ENCODE measurements around the gene PPP2R2D.
"Not testable (repeated sequence)": the region's sequence is repeated elsewhere in the genome, so short reads cannot be mapped to it uniquely, and the experiment has no call there.

Gene PPP2R2D

DNA sequence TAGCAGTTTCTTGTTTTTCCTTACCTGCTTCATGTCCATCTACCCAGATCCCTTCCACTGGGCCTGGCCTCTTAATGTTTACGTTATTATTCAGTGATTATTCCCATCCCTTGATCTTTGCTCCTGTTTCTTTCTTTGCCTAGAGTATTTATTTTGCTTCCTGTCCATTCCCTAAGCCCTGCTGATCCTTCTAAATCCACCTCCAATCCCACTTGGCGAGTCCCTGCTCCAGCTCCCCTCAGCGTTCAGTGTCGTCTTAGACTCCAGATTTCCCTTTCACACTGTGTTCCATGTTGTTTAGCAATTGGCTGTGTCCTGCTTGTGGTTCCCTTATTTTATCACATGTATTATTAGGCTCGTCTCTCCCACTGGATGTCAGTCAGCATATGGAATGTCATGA, 7.3 kb downstream of the PPP2R2D start:
- no peak for DNase-seq (ENCODE audit: low read depth)

DNA sequence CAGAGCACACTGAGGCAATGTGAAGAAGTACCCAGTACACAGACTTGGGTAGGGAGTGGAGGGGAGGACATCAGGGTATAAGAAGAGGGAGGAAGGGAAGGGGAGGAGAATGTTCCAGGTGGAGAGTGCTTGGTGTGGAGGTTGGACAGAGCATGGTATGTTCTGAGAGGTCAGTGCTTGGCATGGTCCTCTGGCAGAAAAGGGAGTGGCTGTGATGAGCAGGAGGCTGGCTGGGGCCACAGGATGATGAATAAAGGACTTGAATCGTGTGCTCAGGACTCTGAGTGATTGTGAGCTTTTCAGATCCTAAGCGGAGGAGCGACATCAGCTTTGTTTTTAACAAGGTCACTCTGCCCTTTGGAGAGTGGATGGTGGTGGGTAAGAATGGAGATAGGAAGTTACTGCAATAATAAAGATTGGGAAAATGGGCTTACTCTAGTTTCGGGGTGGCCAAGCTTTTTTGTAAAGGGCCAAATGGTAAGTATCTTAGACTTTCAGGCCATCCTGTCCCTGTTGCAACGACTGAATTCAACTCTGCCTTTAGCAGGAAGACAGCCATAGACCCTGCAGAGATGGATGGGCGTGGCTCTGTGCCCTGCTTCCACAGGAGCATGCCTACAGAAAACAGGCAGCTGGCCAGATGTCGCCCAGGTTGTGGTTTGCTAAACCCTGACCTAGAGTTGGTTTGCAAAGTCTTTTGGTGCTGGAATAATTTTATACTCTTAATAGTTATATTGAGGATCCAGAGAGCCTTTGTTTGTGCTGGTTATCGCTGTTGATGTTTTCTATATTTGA, 8.4 kb downstream of the PPP2R2D start:
- no peak for DNase-seq (ENCODE audit: low read depth)

DNA sequence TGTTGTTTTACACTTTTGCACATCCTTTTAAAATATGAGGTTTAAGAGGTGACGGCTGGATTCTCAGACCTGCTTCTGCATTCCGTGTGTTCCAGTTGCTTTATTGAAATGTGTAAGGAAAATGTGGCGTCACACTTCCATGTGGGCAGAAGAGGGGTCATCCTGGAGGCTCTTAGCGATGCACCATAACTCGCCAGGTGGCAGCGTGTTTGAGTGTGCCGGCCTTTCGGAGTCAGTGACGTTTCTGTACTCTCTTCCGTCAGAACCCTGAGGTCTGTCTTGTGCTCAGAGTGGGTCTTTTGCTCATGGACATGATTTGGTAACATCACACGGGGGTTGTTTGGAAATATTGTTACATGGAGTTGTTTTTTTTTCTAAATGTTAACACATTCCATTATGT, 9.1 kb downstream of the PPP2R2D start:
- DNase-seq (ENCODE audit: low read depth) = peak; percentile 9

DNA sequence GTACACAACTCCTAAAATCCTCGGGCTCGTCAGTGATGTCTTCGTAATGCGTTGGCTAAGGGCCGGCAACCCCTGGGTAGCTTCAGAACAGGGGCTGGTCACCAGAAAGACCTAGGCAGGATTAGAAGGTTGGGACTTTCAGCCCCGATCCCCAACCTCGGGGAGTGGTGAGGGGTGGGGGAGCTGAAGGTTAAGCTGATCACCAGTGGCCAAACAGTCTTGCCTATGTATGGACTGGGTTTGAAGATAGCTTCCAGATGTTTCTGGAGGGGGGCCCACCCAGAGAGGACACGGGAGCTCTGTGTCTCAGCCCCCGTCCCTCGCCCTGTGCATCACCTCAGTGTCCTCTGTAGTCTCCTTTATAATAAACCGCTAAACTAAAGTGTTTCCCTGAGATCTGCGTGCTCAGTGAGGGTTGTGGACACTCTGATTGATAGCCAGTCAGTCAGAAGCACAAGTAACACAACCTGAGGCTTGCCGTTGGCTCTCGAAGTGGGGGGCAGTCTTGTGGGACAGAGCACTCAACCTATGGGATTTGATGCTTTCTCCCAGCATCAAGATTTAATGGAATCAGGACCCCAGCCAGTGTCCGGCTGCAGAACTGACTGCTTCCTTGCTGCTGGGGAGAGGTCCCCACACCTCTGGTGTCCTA, 10.0 kb downstream of the PPP2R2D start:
- DNase-seq (ENCODE audit: low read depth) = no peak

DNA sequence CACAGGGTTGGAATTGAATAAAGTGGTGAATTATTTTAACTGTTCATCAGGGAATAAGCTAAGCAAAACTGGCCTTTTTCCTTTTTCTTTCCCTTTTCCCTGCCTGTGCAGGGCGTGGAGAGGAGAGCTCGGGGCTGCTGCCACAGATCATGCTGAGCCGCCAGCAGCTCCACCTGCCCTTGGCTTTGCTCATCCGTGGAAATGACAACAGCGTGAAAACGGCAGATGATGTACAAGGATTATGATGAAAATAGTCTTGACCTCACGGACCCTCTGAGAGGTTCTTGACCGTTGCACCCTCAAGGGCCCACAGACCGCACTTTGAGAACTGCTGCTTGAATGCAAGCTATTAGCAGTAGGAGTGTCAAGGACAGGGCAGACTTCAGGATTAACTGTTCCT, 10.6 kb downstream of the PPP2R2D start:
- DNase-seq (ENCODE audit: low read depth) = no peak

DNA sequence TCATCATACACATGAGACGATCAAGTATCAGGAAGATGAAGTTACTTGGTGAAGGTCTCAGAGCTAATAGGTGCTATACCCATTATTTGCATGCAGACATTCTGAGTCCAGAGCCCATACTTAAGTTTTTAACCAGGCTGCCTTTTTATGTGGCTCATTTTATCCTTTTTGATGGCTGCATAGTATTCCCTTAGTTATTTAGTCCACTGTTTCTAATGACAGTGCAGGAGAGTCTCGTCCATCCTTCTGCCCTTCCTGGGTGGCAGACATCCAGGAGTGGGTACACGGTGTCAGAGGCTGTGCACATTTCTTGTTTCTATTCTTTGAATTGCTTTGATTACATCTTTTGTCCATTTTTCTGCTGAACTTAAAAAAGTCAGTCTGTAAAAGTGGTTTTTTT, 11.8 kb downstream of the PPP2R2D start:
- no peak for DNase-seq (ENCODE audit: low read depth)

DNA sequence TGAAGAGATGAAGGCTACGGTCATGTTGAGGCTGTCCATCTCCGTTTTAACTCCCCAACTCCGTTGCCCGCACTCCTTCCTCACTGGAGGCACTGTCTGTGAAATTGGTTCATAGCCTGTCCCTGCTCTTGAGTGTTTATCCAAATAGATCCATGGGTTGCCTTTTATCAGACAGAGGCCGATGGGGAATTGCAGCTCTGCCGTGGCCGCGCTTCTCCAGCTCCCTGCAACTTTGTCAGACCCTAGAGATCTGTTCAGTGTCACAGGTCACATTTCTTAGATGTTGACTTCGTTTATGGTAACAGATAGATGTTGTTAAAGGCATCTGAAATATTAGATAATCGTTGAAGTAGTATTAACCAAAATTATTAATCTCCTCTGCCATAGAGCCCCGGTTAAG, 14.7 kb downstream of the PPP2R2D start:
- DNase-seq (ENCODE audit: low read depth) = no peak

DNA sequence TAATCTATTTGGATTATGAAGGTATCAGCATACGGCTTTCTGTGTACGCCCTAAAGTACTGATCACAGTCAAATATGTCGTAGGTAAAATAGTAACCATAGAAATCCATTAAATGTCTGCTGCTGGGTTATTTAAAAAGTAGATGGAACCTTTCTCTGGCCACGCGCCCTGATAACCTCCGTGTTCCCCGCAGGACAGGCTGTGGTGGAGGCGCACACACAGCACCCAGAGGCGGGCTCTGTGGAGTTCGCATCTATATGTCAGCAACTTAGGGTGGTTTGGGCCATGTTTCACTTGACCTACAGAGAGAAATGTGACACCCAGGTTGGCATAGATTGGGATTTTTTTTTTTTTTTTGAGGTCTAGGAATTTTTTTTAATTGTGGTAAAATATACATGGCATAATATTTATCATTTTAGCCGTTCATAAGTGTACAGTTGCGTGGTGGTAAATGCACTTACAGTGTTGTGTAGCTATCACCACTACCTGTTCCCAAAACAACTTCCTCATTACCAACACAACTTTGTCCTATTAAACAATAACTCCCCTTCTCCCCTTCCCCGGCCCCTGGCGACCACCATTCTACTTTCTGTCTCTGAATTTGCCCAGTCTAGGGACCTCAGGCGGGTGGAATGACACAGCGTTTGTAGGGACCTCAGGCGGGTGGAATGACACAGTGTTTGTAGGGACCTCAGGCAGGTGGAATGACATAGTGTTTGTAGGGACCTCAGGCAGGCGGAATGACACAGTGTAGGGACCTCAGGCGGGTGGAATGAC, 15.4 kb downstream of the PPP2R2D start:
- DNase-seq (ENCODE audit: low read depth) = no peak

DNA sequence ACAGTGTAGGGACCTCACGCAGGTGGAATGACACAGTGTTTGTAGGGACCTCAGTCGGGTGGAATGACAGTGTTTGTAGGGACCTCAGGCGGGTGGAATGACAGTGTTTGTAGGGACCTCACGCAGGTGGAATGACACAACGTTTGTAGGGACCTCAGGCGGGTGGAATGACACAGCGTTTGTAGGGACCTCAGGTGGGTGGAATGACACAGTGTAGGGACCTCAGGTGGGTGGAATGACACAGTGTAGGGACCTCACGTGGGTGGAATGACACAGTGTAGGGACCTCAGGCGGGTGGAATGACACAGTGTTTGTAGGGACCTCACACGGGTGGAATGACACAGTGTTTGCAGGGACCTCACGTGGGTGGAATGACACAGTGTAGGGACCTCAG, 16.0 kb downstream of the PPP2R2D start:
- DNase-seq (ENCODE audit: low read depth) = not testable (repeated sequence)

DNA sequence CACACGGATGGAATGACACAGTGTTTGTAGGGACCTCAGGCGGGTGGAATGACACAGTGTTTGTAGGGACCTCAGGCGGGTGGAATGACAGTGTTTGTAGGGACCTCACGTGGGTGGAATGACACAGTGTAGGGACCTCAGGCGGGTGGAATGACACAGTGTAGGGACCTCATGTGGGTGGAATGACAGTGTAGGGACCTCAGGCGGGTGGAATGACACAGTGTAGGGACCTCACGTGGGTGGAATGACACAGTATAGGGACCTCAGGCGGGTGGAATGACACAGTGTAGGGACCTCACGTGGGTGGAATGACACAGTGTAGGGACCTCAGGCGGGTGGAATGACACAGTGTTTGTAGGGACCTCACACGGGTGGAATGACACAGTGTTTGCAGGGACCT, 16.7 kb downstream of the PPP2R2D start:
- not testable (repeated sequence) for DNase-seq (ENCODE audit: low read depth)

DNA sequence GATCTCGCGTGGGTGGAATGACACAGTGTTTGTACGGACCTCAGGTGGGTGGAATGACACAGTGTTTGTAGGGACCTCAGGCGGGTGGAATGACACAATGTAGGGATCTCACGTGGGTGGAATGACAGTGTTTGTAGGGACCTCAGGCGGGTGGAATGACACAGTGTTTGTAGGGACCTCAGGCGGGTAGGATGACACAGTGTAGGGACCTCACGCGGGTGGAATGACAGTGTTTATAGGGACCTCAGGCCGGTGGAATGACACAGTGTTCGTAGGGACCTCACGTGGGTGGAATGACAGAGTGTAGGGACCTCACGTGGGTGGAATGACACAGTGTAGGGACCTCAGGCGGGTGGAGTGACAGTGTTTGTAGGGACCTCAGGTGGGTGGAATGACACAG, 18.7 kb downstream of the PPP2R2D start:
- DNase-seq (ENCODE audit: low read depth) = not testable (repeated sequence)

DNA sequence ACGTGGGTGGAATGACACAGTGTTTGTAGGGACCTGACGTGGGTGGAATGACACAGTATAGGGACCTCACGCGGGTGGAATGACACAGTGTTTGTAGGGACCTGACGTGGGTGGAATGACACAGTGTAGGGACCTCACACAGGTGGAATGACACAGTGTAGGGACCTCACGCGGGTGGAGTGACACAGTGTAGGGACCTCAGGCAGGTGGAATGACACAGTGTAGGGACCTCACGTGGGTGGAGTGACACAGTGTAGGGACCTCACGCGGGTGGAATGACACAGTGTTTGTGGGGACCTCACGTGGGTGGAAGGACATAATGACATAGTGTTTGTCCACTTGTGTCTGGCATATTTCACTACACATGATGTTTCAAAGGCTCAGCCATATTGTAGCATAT, 19.3 kb downstream of the PPP2R2D start:
- no peak for DNase-seq (ENCODE audit: low read depth)

DNA sequence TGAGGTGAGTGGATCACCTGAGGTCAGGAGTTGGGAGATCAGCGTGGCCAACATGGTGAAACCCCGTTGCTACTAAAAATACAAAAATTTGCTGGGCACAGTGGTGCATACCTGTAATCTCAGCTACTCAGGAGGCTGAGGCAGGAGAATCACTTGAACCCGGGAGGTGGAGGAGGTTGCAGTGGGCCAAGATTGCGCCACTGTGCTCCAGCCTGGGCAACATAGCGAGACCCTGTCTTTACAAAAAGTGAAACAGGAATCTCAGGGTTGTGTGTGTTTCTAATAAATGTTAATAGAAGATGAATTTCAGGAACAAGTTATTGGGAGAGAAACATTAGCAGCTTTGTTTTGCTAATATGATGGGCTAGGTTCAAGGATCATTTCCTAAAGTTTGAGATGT, 19.9 kb downstream of the PPP2R2D start:
- no peak for DNase-seq (ENCODE audit: low read depth)

DNA sequence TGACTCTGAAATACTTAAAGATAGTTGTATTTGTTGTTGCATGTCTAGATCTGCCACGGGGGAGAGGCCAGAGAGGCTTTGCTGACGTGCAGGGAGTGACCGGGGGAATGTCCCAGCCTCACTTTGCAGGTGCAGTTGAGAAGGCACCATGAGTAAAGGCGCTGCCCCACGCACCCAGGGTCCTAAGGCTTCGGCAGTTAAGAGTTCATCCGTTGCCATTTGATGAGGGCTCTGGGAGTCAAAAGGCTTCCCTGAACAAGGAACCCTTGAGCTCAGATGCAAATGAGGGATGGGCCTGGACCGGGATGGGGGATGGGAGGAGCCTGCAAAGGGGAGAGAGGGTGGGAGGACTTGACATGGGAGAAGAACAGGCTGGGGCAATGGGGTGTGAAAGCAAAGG, 20.4 kb downstream of the PPP2R2D start:
- DNase-seq (ENCODE audit: low read depth) = no peak

DNA sequence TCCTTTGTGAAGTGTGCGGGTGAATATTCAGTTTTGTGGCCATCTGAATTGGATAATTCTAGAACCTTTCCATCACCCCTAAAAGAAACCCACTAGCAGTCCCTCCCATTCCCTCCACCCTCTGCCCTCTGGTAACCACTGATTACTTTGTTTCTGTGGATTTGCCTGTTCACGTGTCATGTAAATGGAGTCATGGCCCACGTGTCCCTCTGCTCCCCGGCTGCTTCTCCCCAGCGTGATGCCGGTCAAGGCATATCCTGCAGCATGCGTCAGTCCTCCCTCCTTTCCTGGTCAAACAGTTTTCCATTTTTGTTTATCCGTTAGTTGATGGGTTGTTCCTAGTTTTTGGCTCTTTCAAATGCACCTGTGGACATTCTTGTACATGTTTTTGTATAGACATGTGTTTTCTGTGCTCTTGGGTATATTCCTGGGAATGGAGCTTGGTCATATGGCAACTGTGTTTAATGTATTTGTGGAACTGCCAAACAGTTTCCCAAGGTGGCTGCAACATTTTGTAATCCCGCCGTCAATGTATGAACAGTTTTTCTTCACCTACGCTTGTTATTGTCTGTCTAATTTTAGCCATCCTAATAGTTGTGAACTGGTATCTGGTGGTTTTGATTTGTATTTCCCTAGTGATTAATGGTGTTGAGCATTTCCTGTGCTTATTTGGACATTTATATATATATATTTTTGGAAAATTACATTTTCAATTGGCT, 22.4 kb downstream of the PPP2R2D start:
- no peak for DNase-seq (ENCODE audit: low read depth)

DNA sequence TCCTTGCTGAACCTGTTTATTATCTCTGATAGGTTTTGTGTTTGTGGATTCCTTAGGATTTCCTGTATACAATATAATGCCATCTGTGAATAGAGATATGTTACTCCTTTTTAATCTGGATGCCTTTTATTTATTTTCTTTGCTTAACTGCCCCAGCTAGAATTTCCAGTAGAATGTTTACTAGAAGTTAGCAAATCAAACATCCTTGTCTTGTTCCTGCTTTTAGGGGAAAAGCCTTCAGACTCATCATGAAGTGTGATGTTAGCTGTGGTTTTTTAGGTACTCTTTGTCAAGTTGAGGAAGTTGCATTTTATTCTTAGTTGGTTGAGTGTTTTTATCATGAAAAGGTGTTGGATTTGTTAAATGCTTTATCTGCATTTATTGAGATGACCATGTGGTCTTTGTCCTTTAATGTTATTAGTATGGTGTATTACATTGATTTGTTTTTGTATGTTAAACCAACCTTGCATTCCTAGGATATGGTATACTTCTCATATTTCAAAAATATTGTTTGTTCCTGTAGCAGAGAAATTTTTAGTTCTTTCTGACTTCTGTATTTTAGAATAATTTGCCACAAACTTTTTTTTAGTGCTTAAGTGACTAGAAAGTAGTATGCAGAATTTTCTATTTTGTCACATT, 24.3 kb downstream of the PPP2R2D start:
- DNase-seq (ENCODE audit: low read depth) = no peak

DNA sequence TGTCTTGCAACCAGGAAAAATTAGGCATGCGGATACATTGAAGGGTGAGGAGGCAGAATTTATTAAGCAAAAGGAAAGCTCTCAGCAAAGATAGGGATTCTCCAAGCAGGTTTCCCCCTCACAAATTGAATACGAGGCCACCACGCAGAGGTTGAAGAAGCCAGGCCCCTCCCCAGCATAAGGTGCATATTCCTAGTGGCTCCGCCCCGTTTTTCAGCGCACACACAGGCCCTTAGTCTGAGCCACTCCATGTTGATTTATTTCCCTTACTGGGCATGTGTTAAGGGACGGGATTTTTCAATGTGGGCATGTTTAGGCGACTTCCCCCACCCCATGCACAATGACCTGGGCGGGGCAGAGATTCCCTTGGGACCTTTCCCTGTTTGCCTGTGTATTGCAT, 24.9 kb downstream of the PPP2R2D start:
- no peak for DNase-seq (ENCODE audit: low read depth)

DNA sequence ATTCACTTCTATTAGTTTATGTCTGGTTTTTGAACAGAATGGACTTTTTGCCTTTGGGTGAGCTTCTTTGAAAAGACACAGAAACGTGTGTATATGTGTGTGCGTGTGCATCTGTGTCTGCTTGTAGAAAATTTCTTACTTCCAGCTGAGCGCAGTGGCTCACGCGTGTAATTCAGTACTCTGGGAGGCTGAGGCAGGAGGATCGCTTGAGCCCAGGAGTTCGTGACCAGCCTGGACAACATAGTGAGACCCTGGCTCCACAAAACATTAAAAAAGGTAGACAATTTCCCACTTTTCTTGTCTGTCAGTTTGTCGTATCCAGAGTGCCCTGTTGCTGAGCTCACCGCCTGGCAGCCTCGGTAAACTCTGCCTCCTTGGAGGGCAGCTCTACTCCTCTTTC, 25.4 kb downstream of the PPP2R2D start:
- DNase-seq (ENCODE audit: low read depth) = no peak

DNA sequence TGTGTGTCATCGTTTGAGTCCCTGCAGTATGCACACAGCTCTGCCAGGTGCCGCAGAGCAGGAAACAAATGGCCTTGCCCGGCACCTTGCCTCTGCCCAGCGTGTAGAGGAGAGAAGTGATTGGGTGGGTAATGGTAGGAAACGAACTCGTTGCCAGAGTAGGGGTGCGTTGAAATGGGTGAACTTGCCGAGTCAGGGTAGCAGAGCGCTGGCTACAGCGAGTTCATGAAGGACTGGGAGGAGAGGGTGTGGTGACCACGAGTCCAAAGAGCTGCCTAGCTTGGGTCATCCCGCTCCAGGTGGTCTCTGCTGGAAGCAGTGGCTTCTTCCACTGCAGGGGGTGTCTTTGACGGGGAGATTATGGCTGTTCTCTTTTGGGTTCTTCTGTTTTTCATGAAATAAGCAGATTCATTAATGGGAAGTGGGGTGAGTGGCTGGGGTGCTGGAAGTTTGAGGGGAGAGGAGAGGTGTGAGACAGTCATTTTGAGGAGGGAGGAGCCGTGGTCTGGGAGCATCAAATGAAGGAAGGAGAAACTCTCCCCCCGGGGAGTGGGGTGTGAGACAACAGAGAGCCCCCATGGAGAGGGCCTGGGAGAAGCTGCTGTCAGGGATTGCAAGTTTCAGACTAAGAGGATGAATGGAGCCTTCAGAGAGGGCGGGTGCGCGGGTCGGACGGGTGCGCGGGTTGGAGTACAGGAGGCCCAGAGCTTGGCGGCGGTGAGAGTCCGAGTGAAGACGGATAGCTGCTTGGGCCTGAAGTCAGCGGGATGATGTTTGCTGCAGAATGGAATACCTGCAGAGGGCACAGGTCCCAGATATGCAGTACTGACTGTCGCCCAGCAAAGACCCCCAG, 26.2 kb downstream of the PPP2R2D start:
- no peak for DNase-seq (ENCODE audit: low read depth)

DNA sequence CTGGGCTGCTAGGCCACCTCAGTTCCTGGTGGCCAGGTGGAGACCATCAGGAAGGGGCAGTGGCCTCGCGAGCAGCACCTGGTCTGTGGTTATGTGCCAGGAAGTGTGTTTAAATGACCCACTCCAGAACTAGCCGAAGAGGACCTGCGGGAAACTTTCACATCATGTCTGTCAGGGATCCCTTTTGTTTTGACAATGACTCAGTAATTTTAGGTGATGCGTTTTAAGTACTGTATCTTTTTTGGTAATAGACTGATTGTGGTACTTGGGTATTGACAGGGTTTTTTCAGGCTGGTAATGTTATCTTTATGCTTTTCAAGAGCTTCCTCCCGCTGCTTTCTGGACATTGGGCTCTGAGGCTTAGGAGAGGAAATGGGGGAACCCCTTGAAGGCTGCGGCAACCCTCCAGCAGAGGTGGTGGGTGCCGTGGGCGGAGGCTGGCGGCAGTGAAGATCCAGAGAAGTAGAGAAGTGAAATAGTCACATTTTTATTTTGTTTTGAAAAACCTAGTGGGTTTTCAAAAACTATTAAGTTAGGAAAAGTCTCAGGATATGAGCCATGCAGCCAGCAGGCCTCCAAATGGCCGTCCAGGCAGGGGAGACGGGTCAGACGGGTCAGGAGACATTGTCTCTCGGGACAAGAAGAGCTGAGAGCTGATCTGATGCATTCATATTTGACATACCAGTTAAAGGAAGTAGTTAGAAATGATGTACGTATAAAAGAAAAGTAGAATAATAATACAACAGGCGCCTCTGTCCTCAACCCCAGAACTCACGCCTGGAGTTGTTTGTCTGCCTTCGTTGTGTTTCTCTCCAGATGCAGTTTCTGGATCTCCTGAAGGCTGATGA, 27.7 kb downstream of the PPP2R2D start:
- no peak for DNase-seq (ENCODE audit: low read depth)
